ENCODE results near the gene BCR. TPM values are rescaled to one million over a fixed set of nuclear protein-coding genes. Genes with fewer than 3 reads are reported as not detected.
A peak's percentile ranks its signal among the peaks of the same experiment; 100 is the strongest.
"Not testable (repeated sequence)": the region's sequence is repeated elsewhere in the genome, so short reads cannot be mapped to it uniquely, and the experiment has no call there.

The BCR gene
- total RNA-seq, 1 donor, result 28.6 TPM

- peaks cover 12% of the 10 kb centered on the region for H3K4me1 ChIP-seq (ENCODE audit: insufficient read depth, low read length)
These were observed 46.4 kb upstream of the BCR start for GRCh38 chr22:23133922-23134321.

GRCh38 chr22:23136991-23137390 lies 43.3 kb upstream of the BCR start:
- not testable (repeated sequence) for H3K4me3 ChIP-seq (ENCODE audit: insufficient read depth, low read length); H3K27me3 ChIP-seq (ENCODE audit: insufficient read depth, low read length); H3K27ac ChIP-seq (ENCODE audit: low read depth, low read length); H3K36me3 ChIP-seq (ENCODE audit: insufficient read depth, low read length); H3K4me2 ChIP-seq (ENCODE audit: insufficient read depth, low read length); H3K79me2 ChIP-seq (ENCODE audit: insufficient read depth, low read length); DNase-seq (ENCODE audit: insufficient read length, low spot score, missing footprints); H3K9me3 ChIP-seq (ENCODE audit: low read depth, low read length); H2AFZ ChIP-seq (ENCODE audit: low read length); H4K20me1 ChIP-seq (ENCODE audit: insufficient read depth, low read length)
- peaks cover 12% of the 10 kb centered on the region for H3K4me1 ChIP-seq (ENCODE audit: insufficient read depth, low read length)

More at GRCh38 chr22:23133922-23134321, 46.4 kb upstream of the BCR start:
- Histone ChIP-seq H4K20me1 (ENCODE audit: insufficient read depth, low read length) (no peaks in the 10 kb centered on the region), H3K9me3 (ENCODE audit: low read depth, low read length) (no peaks in the 10 kb centered on the region), H3K4me3 (ENCODE audit: insufficient read depth, low read length) (no peak overlapping the region), H3K4me2 (ENCODE audit: insufficient read depth, low read length) (no peak overlapping the region), H3K27ac (ENCODE audit: low read depth, low read length) (no peak overlapping the region), H3K79me2 (ENCODE audit: insufficient read depth, low read length) (no peaks in the 10 kb centered on the region), H2AFZ (ENCODE audit: low read length) (no peak overlapping the region), H3K36me3 (ENCODE audit: insufficient read depth, low read length) (no peaks in the 10 kb centered on the region), H3K27me3 (ENCODE audit: insufficient read depth, low read length) (no peaks in the 10 kb centered on the region)
- no peak for TF ChIP-seq CTCF (IDR thresholded peaks at IDR 0.05; ENCODE audit: extremely low read depth, low read depth, low read length)
- DNase-seq (ENCODE audit: insufficient read length, low spot score, missing footprints), result no peak

- Histone ChIP-seq H3K27me3 (ENCODE audit: insufficient read depth, low read length) (no peaks in the 10 kb centered on the region), H3K4me3 (ENCODE audit: insufficient read depth, low read length) (no peak overlapping the region), H3K27ac (ENCODE audit: low read depth, low read length) (no peak overlapping the region), H4K20me1 (ENCODE audit: insufficient read depth, low read length) (no peaks in the 10 kb centered on the region), H3K4me1 (ENCODE audit: insufficient read depth, low read length) (peaks cover 12% of the 10 kb centered on the region), H3K4me2 (ENCODE audit: insufficient read depth, low read length) (no peak overlapping the region), H3K9me3 (ENCODE audit: low read depth, low read length) (no peaks in the 10 kb centered on the region), H3K36me3 (ENCODE audit: insufficient read depth, low read length) (no peaks in the 10 kb centered on the region), H3K79me2 (ENCODE audit: insufficient read depth, low read length) (no peaks in the 10 kb centered on the region), H2AFZ (ENCODE audit: low read length) (no peak overlapping the region)
- TF ChIP-seq CTCF (IDR thresholded peaks at IDR 0.05; ENCODE audit: extremely low read depth, low read depth, low read length), result no peak
- no peak for DNase-seq (ENCODE audit: insufficient read length, low spot score, missing footprints)
These were observed 42.8 kb upstream of the BCR start for GRCh38 chr22:23137468-23137867.

GRCh38 chr22:23137905-23138561 lies 42.3 kb upstream of the BCR start:
- Histone ChIP-seq H2AFZ (ENCODE audit: low read length) (no peak overlapping the region), H3K79me2 (ENCODE audit: insufficient read depth, low read length) (no peaks in the 10 kb centered on the region), H3K36me3 (ENCODE audit: insufficient read depth, low read length) (no peaks in the 10 kb centered on the region), H3K4me1 (ENCODE audit: insufficient read depth, low read length) (peaks cover 12% of the 10 kb centered on the region), H4K20me1 (ENCODE audit: insufficient read depth, low read length) (no peaks in the 10 kb centered on the region), H3K4me3 (ENCODE audit: insufficient read depth, low read length) (no peak overlapping the region), H3K9me3 (ENCODE audit: low read depth, low read length) (no peaks in the 10 kb centered on the region), H3K27ac (ENCODE audit: low read depth, low read length) (no peak overlapping the region), H3K4me2 (ENCODE audit: insufficient read depth, low read length) (no peak overlapping the region), H3K27me3 (ENCODE audit: insufficient read depth, low read length) (no peaks in the 10 kb centered on the region)
- DNase-seq (ENCODE audit: insufficient read length, low spot score, missing footprints), result peak; percentile 69
- TF ChIP-seq CTCF (IDR thresholded peaks at IDR 0.05; ENCODE audit: extremely low read depth, low read depth, low read length), result no peak

All from osteoblast (primary cell).